Measurements from ENCODE around the gene ABCC11. TPM values are rescaled to one million over a fixed set of nuclear protein-coding genes. Genes with fewer than 3 reads are reported as not detected.

The ABCC11 gene
- total RNA-seq, 1 donor from 2014 or later = not detected

DNA sequence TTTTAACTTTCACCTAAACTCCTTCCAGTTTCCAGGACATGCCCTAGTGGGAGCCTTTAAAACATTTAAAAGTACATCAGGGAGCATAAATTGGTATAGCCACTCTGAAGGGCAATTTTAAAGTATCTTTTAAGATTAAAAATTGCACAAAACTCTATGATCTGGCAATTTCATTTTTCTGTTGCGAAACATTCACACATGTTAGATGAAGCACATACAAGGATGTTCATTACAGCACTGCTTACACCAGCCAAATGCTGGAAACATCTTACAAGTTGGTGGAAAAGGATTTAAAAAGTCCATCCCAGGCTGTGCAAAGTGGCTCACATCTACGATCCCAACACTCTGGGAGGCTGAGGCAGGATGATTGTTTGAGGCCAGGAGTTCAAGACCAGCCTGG lies 29.6 kb downstream of the ABCC11 start:
- Mint-ChIP-seq H3K9me3 (no peaks in the 10 kb centered on the region), H3K4me1 (no peaks in the 10 kb centered on the region), H3K36me3 (no peaks in the 10 kb centered on the region), H3K4me3 (no peak overlapping the region), H3K27ac (no peak overlapping the region), H3K27me3 (ENCODE audit: insufficient read depth, low read depth) (peaks cover 7% of the 10 kb centered on the region)
- Histone ChIP-seq H2AFZ (replicated peaks) (no peak overlapping the region), H3F3A (ENCODE audit: low read depth) (no peaks in the 10 kb centered on the region), H3K4me1 (no peaks in the 10 kb centered on the region), H3K27ac (no peak overlapping the region), H3K9me3 (ENCODE audit: low read depth) (no peaks in the 10 kb centered on the region), H3K9ac (no peak overlapping the region), H3K27me3 (no peaks in the 10 kb centered on the region), H3K4me3 (no peak overlapping the region), H3K79me2 (ENCODE audit: low read depth) (no peaks in the 10 kb centered on the region), H3K4me2 (no peak overlapping the region), H3K36me3 (no peaks in the 10 kb centered on the region), H4K20me1 (ENCODE audit: low read depth) (no peaks in the 10 kb centered on the region)
- TF ChIP-seq, protein P1, sequence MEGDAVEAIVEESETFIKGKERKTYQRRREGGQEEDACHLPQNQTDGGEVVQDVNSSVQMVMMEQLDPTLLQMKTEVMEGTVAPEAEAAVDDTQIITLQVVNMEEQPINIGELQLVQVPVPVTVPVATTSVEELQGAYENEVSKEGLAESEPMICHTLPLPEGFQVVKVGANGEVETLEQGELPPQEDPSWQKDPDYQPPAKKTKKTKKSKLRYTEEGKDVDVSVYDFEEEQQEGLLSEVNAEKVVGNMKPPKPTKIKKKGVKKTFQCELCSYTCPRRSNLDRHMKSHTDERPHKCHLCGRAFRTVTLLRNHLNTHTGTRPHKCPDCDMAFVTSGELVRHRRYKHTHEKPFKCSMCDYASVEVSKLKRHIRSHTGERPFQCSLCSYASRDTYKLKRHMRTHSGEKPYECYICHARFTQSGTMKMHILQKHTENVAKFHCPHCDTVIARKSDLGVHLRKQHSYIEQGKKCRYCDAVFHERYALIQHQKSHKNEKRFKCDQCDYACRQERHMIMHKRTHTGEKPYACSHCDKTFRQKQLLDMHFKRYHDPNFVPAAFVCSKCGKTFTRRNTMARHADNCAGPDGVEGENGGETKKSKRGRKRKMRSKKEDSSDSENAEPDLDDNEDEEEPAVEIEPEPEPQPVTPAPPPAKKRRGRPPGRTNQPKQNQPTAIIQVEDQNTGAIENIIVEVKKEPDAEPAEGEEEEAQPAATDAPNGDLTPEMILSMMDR (IDR thresholded peaks at IDR 0.05) = no peak
- TF ChIP-seq EZH2 (IDR thresholded peaks at IDR 0.05) (no peak), EZH2phosphoT487 (IDR thresholded peaks at IDR 0.05) (no peak)
- no peak for DNase-seq (ENCODE audit: low spot score)

GRCh38 chr16:48215738-48216137 lies 31.6 kb downstream of the ABCC11 start:
- no peak overlapping the region for H3K4me3 ChIP-seq

GRCh38 chr16:48212033-48212432 lies 35.3 kb downstream of the ABCC11 start:
- Histone ChIP-seq H3K4me1 (no peaks in the 10 kb centered on the region), H3K79me2 (ENCODE audit: low read depth) (no peaks in the 10 kb centered on the region), H2AFZ (replicated peaks) (no peak overlapping the region), H3K27ac (no peak overlapping the region), H3K9me3 (ENCODE audit: low read depth) (no peaks in the 10 kb centered on the region), H3K4me2 (no peak overlapping the region), H3K9ac (no peak overlapping the region), H3K4me3 (no peak overlapping the region), H3K27me3 (no peaks in the 10 kb centered on the region), H3K36me3 (no peaks in the 10 kb centered on the region), H4K20me1 (ENCODE audit: low read depth) (no peaks in the 10 kb centered on the region), H3F3A (ENCODE audit: low read depth) (no peaks in the 10 kb centered on the region)
- Mint-ChIP-seq H3K4me1 (peaks cover 7% of the 10 kb centered on the region), H3K9me3 (no peaks in the 10 kb centered on the region), H3K27me3 (ENCODE audit: insufficient read depth, low read depth) (peaks cover 8% of the 10 kb centered on the region), H3K4me3 (no peak overlapping the region), H3K27ac (no peak overlapping the region), H3K36me3 (no peaks in the 10 kb centered on the region)
- no peak for DNase-seq (ENCODE audit: low spot score)
- TF ChIP-seq EZH2 (IDR thresholded peaks at IDR 0.05) (no peak), EZH2phosphoT487 (IDR thresholded peaks at IDR 0.05) (no peak)
- TF ChIP-seq, protein P1 (IDR thresholded peaks at IDR 0.05) = no peak

More at GRCh38 chr16:48215738-48216137, 31.6 kb downstream of the ABCC11 start:
- Mint-ChIP-seq H3K27ac (no peak overlapping the region), H3K27me3 (ENCODE audit: insufficient read depth, low read depth) (peaks cover 8% of the 10 kb centered on the region), H3K4me3 (no peak overlapping the region), H3K36me3 (no peaks in the 10 kb centered on the region), H3K4me1 (peaks cover 7% of the 10 kb centered on the region), H3K9me3 (no peaks in the 10 kb centered on the region)
- Histone ChIP-seq H3K36me3 (no peaks in the 10 kb centered on the region), H4K20me1 (ENCODE audit: low read depth) (no peaks in the 10 kb centered on the region), H3K79me2 (ENCODE audit: low read depth) (no peaks in the 10 kb centered on the region), H3K27me3 (no peaks in the 10 kb centered on the region), H3F3A (ENCODE audit: low read depth) (no peaks in the 10 kb centered on the region), H3K27ac (no peak overlapping the region), H3K9ac (no peak overlapping the region), H3K4me2 (no peak overlapping the region), H3K9me3 (ENCODE audit: low read depth) (no peaks in the 10 kb centered on the region), H3K4me1 (no peaks in the 10 kb centered on the region), H2AFZ (replicated peaks) (no peak overlapping the region)
- TF ChIP-seq EZH2 (IDR thresholded peaks at IDR 0.05) (no peak), EZH2phosphoT487 (IDR thresholded peaks at IDR 0.05) (no peak)
- TF ChIP-seq, protein P1 (IDR thresholded peaks at IDR 0.05) = no peak
- DNase-seq (ENCODE audit: low spot score) = no peak

Measured in neural progenitor cell (in vitro differentiated cells).